Panc1 (cell line): ENCODE measurements around the gene LPCAT4. TPM values are rescaled to one million over a fixed set of nuclear protein-coding genes. Genes with fewer than 3 reads are reported as not detected.

ENCODE experiments used
- ATAC-seq: fragments of 200-7000 bp; cut with Tn5 transposase; 2 replicates; pipeline ENCODE4 v1.9.1; 2020; ENCODE audit warnings: mild to moderate bottlenecking, moderate library complexity
- BruUV-seq: library from RNA; stranded (reverse); fragments of 400-500 nt; replicated peaks from 2 replicates; lab custom pipeline; 2021; lab: Mats Ljungman, UMichigan
- CTCF ChIA-PET: fragments of 300-600 bp; sonication (Branson Sonifier 250); formaldehyde crosslinking; loops from one replicate; lab custom pipeline; 2022; ENCODE audit warnings: antibody characterized with exemption; lab: Charles Lee
- POLR2A ChIA-PET: fragments of 300-600 bp; sonication (Branson Sonifier 250); formaldehyde crosslinking; loops from one replicate; lab custom pipeline; 2022; ENCODE audit warnings: antibody characterized with exemption; lab: Charles Lee
- DNase-seq: peaks from one replicate; pipeline ENCODE4 v3.0.0-alpha.2; 2010; ENCODE audit warnings: low read depth, low spot score
- H3K27ac ChIP-seq: 2 replicates; pipeline ENCODE4 v1.5.1; 2011; ENCODE audit warnings: mild to moderate bottlenecking, low read length, inconsistent platforms
- H3K27me3 ChIP-seq: fragments of 200-500 bp; sonication (Bioruptor generic); 2 replicates; pipeline ENCODE4 v1.6.0; 2014; ENCODE audit warnings: low read length, inconsistent platforms; ENCODE audit not compliant: control insufficient read depth, insufficient read depth
- H3K36me3 ChIP-seq: fragments of 200-500 bp; sonication (Bioruptor generic); 2 replicates; pipeline ENCODE4 v1.5.1; 2014; ENCODE audit warnings: inconsistent platforms, mild to moderate bottlenecking, low read length, moderate library complexity; ENCODE audit not compliant: control insufficient read depth, insufficient read depth
- H3K4me1 ChIP-seq: 2 replicates; pipeline ENCODE4 v1.5.1; 2011; ENCODE audit warnings: inconsistent platforms, mild to moderate bottlenecking, low read length, moderate library complexity; ENCODE audit not compliant: control insufficient read depth, insufficient read depth
- H3K4me3 ChIP-seq, 2 experiments: 2 replicates each; pipeline ENCODE4 v1.5.1; 2011 to 2012; ENCODE audit warnings: low read depth in 2 of 2, low read length in 2 of 2, mild to moderate bottlenecking in 2 of 2, inconsistent platforms in 1 of 2, moderate library complexity in 1 of 2
- H3K9me3 ChIP-seq: fragments of 200-500 bp; sonication (Bioruptor generic); 2 replicates; pipeline ENCODE4 v1.5.1; 2014; ENCODE audit warnings: low read depth, mild to moderate bottlenecking, inconsistent platforms, low read length, moderate library complexity; ENCODE audit not compliant: control insufficient read depth, insufficient read depth
- CTCF ChIP-seq: fragments of 450-650 bp; IDR thresholded peaks from 2 replicates; pipeline ENCODE4 v1.5.1; 2017; ENCODE audit warnings: mild to moderate bottlenecking
- POLR2AphosphoS5 ChIP-seq: IDR thresholded peaks from 2 replicates; pipeline ENCODE4 v1.6.1; 2012; ENCODE audit warnings: mild to moderate bottlenecking, low read depth, low read length, moderate library complexity
- REST ChIP-seq, 2 experiments: IDR thresholded peaks; 2 replicates each; pipeline ENCODE4 v1.6.1; 2011 to 2012; ENCODE audit warnings: low read depth in 2 of 2, control low read depth in 1 of 2, low read length in 1 of 2, mild to moderate bottlenecking in 1 of 2, moderate library complexity in 1 of 2; ENCODE audit not compliant: insufficient read depth in 1 of 2
- SIN3A ChIP-seq: IDR thresholded peaks from 2 replicates; pipeline ENCODE4 v1.6.1; 2012; ENCODE audit warnings: low read depth, mild to moderate bottlenecking, low read length, moderate library complexity, borderline replicate concordance; ENCODE audit not compliant: insufficient read depth
- TCF7L2 ChIP-seq: IDR thresholded peaks from 2 replicates; pipeline ENCODE4 v1.6.1; 2011; ENCODE audit warnings: mild to moderate bottlenecking, low read depth, low read length, inconsistent platforms
- in situ Hi-C: cut with HindIII; loops from 2 replicates; pipeline ENCODE4 v1.10.0; 2016; ENCODE audit warnings: low sequenced_read_pairs, low pct_unique_long_range_greater_than_20kb
- intact Hi-C: fragments of 100-400 bp; cut with micrococcal nuclease; formaldehyde crosslinking; loops from one replicate; pipeline ENCODE4 v1.10.0; 2022; ENCODE audit not compliant: unreplicated experiment
- total RNA-seq: library from RNA; stranded (reverse); gene quantifications from one replicate; pipeline ENCODE4 v1.2.1, GENCODE V29; 2021; ENCODE audit not compliant: unreplicated experiment

LPCAT4 gene
- total RNA-seq, 1 experiment from 2014 or later, result 58.5 TPM

- TF ChIP-seq CTCF, result no peak
- TF ChIP-seq POLR2AphosphoS5, result no peak
- no peak for TF ChIP-seq REST (IDR thresholded peaks at IDR 0.05; ENCODE audit: insufficient read depth in 1 of 2, low read depth in 2 of 2, low read length in 1 of 2)
- TF ChIP-seq SIN3A, result no peak
- TF ChIP-seq TCF7L2, result no peak
- in situ Hi-C loops, result no loop called here
- intact Hi-C loops, result no loop called here
- Histone ChIP-seq H3K4me3 (peak overlapping the region; percentile 81 to 82), H3K9me3 (no peaks in the 10 kb centered on the region), H3K36me3 (peaks cover 10% of the 10 kb centered on the region), H3K27me3 (no peaks in the 10 kb centered on the region), H3K4me1 (peaks cover 27% of the 10 kb centered on the region), H3K27ac (peak overlapping the region; percentile 96)
- DNase-seq (no peak), ATAC-seq (no peak)
- ChIA-PET POLR2A (no interaction called here), CTCF (no interaction called here)
- TSS peak; percentile 94 for BruUV-seq
These were observed 25.4 kb downstream of the LPCAT4 start for GRCh38 chr15:34341381-34342212.

- POLR2A ChIA-PET, result interaction anchor here (0.6 kb wide), 1 partner anchor 12 kb away, joined by 3 read pairs; no protein-coding TSS in a partner anchor
These were observed 27.1 kb downstream of the LPCAT4 start for GRCh38 chr15:34339946-34340345.

More at GRCh38 chr15:34339946-34340345, 27.1 kb downstream of the LPCAT4 start:
- peaks cover 43% of the 10 kb centered on the region for H3K4me1 ChIP-seq
- no peak overlapping the region for H3K4me3 ChIP-seq
- H3K9me3 ChIP-seq, result no peaks in the 10 kb centered on the region
- CTCF ChIA-PET, result no interaction called here
- peaks cover 10% of the 10 kb centered on the region for H3K36me3 ChIP-seq
- in situ Hi-C loops (no loop called here), intact Hi-C loops (no loop called here)
- H3K27ac ChIP-seq, result peak overlapping the region; percentile 88
- TF ChIP-seq REST (IDR thresholded peaks at IDR 0.05; ENCODE audit: insufficient read depth in 1 of 2, low read depth in 2 of 2, low read length in 1 of 2), result no peak
- no peak for TF ChIP-seq POLR2AphosphoS5
- TF ChIP-seq SIN3A, result no peak
- TF ChIP-seq CTCF, result no peak
- TF ChIP-seq TCF7L2, result no peak
- no TSS peak for BruUV-seq
- H3K27me3 ChIP-seq, result no peaks in the 10 kb centered on the region
- ATAC-seq (no peak), DNase-seq (no peak)
